KBM-7 (cell line): ENCODE data around the gene FZR1.

Experiments
- DNase-seq: peaks from one replicate; pipeline ENCODE4 v3.0.0-alpha.2; 2015
- in situ Hi-C: fragments of 300-500 bp; cut with MboI; formaldehyde crosslinking; loops from 2 replicates; pipeline ENCODE4 v1.14.3; 2020; ENCODE audit warnings: low sequenced_read_pairs, low pct_unique_long_range_greater_than_20kb, mixed read lengths

FZR1 gene

DNA sequence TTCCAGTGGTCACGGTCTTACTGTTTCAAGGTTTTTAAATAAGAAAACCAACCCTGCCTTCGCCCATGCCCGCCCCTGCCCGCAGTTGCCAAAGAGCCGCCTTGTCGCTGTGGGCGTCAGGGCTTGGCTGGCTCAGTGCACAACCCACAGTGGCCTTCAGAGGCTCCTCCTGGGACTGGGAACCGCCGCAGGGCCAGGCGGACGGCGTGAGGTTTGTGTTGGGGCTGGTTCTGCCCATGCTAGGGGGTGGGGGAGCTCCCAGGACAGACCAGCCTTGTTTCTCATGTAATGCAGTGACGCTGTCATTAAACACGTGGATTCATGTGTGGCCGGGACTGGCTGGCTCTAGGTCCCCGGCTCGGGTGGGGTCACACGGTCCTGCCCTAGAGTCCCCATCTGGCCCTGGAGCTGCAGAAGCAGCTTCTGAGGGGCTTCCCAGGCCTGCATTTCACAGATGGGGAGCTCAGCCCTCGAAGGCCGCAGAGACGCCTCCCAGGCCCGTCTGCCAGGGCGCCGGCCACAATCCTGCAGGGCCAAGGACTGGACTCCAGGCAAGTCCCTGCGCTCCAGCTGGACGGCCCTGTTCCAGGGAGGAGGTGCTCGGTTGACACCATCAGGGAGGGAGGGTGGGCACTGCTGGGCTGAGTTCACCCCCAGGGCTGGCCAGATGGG lies 30.5 kb downstream of the FZR1 start:
- in situ Hi-C loops = no loop called here
- DNase-seq = no peak

GRCh38 chr19:3537101-3537437 lies 31.0 kb downstream of the FZR1 start:
- in situ Hi-C loops = no loop called here
- no peak for DNase-seq

- no peak for DNase-seq
- in situ Hi-C loops = no loop called here
Measured at GRCh38 chr19:3537438-3538240, 31.5 kb downstream of the FZR1 start.

GRCh38 chr19:3538258-3538929 lies 32.3 kb downstream of the FZR1 start:
- no peak for DNase-seq
- in situ Hi-C loops = no loop called here

DNA sequence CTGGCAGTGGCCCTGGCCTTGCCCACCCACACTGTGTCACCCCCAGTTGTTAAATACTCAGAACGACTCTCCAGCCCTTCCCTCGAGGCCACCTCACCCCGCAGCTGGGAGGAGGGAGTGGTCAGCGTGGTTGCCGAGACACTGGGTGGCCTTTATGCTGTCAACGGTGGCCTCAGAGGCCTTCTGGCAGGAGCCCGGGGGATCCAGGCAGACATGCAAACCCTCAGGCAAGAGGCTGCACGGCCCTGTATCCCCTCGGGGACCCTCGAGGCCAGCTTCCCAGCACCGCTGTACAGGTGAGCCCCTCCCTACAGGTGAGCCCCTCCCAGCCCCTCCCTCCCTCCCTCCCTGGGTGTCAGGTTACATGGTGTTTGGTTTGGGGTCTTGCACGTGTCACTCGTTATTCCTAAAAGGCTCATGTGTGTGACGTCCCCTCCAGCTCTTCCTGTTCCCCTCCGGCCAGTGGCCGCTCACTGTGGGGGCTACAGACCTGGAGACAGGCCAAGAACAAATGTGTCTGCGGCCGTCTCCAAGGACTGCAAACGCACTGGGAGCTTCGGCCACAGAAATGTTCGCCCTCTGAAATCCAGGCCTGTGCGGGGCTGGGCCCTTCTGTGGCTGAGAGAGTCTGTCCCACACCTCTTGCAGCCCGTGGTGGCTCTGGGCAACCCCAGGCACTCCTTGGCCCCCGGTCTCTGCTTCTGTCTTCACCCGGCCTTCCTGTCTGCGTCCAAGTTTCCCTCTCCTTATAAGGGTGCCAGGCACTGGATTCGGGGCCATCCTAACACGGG lies 33.0 kb downstream of the FZR1 start, which contains the start of gene TEKTIP1:
TEKTIP1 (plus strand) TSS at position 210 of the 791 bp plus-strand sequence; CDS start at position 214, 4 bp downstream.
- no peak for DNase-seq
- in situ Hi-C loops = no loop called here

- in situ Hi-C loops = no loop called here
- no peak for DNase-seq
Measured at GRCh38 chr19:3539756-3540118, 33.6 kb downstream of the FZR1 start.

GRCh38 chr19:3543150-3544057 lies 37.3 kb downstream of the FZR1 start:
- no peak for DNase-seq
- in situ Hi-C loops = no loop called here

DNA sequence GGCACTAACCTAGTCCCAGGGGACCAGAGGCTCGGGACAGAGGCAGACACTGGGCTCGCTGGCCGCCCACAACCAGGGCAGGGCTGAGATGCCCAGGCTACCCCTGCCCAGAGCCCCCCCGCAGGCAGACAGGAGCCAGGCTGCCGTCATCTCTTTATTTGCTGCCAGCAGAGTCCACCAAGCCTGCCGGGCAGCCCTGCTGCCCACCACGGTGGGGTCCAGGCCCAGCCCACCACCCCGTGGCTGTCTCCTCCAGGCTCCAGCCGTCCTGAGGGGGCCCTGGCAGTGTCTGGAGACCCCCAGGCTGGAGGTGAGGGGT lies 37.9 kb downstream of the FZR1 start:
- DNase-seq = no peak

DNA sequence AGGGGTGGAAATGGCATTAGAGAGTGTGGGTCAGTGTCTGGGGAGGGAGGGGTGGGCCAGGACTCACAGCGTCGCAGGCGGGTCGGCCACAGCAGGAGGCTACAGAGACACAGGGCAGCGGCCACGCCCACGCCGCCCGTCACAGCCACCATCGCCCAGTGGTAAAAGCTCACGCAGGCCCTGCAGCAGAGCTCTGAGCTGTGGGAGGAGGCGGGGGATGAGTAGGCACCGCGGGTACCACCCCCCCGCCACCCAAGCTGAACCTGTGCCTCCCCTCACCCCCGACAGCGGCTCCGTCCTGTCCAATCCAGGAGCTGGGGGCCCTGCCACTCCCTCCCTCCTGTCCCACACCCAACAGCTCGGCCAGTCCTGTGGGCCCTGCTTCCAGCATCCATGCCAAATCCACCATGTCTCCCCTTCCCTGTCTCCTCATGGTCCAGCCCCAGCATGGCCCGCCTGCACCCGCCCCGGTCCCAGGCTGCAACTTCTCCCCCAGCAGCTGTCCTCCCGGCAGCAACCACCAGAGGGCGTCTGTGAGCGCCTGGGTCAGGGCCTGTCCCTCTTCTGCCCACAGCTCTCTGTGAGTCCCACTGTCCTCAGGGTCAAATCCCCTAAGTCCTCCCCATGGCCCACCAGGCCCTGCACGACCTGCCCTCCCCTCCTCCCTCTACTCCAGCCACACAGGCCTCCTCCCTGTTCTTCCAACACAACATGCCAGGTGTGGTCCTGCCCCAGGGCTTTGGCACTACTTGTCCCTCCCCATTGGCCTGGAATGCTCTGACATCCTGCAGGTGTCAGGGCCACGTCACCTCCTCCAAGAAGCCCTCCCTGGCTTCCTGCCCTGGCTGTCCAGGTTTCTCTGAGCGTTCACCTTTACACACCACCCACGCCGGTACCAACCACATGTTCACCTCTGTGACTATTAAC lies 38.9 kb downstream of the FZR1 start:
- in situ Hi-C loops = no loop called here
- peak; percentile 74 for DNase-seq

More for the DNA sequence above, 37.9 kb downstream of the FZR1 start:
- in situ Hi-C loops = no loop called here

DNA sequence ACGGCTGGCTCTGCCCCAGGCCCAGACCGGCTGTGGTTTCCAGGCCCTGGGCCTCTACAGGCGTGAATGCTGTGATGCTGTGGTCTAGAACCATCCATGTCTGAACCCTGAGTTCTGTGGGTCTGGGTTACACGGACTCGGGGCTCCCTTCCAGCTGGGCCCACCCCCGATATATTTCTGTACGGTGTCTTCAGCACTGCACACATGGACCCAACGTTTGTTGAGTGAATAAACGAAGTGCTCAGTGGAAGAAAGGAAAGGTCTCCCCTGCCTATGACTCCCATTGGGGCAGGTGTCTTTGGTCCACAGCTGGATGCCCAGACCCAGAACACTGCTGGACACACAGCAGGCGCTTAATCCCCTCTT lies 39.5 kb downstream of the FZR1 start:
- DNase-seq = no peak
- in situ Hi-C loops = no loop called here

DNA sequence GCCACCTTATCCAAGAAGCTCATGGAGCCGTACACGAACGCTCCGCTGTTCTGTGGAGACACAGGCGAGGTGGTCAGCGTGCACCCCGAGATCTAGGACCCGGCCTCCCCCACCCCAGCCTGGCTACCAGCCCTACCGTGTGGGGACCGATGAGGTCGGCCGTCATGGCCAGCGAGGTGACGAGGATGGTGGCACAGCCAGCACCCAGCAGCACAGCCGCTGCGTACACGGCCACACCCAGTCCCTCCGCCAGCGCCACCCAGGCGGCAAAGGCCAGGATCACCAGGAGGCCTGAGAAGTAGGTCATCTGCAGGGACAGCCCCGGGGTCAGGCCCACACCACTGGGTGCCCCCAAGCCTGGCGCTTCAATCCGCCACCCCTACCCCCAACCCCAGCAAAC lies 40.0 kb downstream of the FZR1 start:
- in situ Hi-C loops = no loop called here
- DNase-seq = no peak

- in situ Hi-C loops = no loop called here
- DNase-seq = no peak
Measured at GRCh38 chr19:3547301-3547731, 41.2 kb downstream of the FZR1 start.

DNA sequence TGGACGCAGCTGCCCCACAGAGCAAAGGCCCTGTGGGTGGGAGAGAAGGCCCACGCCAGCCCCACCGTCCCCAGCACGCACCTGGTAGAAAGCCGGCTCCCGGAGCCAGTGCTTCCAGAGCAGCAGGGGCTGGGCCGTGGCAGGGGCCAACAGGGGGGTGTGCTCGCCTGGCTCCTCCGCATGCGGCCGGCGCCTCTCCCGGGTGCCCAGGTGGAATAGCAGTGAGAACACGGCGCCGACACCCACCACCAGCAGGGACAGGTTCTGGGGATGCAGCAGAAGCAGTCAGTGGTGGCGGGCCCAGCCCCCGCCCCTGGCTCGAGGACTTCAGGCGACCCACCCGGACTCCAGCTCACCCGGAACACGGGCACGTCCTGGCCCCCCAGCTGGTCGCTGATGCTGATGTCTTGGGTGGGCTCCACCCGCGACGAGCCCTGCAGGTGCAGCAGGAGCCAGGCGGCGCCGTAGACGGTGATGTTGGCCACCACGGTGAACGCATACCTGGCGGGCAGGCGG lies 41.7 kb downstream of the FZR1 start:
- in situ Hi-C loops = no loop called here
- no peak for DNase-seq

DNA sequence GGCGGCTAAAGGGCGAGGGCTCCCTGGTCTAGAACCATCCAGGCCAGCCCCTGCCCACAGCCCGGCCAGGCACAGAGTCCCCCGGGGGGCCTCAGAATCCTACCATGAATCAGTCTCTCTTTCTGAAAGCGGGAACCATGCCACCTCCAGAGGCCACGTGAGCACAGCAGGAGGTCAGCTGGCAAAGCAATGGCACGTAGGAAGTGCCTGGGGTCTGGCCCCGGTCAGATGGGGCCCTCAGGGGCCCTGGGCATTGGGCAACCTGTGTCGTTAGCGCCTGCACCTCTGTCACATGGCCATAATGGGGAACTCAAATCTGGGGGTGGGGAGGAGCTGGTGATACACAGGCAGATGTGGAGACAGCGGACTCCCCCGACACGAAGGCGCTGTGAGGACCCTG lies 42.5 kb downstream of the FZR1 start:
- in situ Hi-C loops = no loop called here
- no peak for DNase-seq

GRCh38 chr19:3549816-3550215 lies 43.7 kb downstream of the FZR1 start:
- in situ Hi-C loops = no loop called here
- DNase-seq = no peak

- no peak for DNase-seq
- in situ Hi-C loops = no loop called here
Measured at GRCh38 chr19:3550947-3551791, 45.1 kb downstream of the FZR1 start.

DNA sequence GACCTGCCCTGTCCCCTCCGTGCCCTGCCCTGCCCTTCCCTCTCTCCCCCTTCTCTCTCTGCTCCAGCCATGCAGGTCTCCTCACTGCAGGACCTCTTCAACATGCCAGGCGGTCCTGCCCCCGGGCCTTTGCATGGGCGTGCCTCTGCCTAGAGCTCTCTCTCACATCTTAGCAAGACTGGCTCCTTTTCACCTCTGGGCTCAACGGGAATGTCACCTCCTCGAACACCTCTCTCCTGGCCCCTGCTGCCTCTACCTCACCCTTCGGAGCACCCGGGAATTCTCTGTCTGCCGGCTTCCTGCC lies 45.6 kb downstream of the FZR1 start:
- no peak for DNase-seq
- in situ Hi-C loops = no loop called here
